Measurements from ENCODE around the gene COL27A1.

- no peak for TF ChIP-seq EZH2 (IDR thresholded peaks at IDR 0.05)
- TF ChIP-seq, protein P1, sequence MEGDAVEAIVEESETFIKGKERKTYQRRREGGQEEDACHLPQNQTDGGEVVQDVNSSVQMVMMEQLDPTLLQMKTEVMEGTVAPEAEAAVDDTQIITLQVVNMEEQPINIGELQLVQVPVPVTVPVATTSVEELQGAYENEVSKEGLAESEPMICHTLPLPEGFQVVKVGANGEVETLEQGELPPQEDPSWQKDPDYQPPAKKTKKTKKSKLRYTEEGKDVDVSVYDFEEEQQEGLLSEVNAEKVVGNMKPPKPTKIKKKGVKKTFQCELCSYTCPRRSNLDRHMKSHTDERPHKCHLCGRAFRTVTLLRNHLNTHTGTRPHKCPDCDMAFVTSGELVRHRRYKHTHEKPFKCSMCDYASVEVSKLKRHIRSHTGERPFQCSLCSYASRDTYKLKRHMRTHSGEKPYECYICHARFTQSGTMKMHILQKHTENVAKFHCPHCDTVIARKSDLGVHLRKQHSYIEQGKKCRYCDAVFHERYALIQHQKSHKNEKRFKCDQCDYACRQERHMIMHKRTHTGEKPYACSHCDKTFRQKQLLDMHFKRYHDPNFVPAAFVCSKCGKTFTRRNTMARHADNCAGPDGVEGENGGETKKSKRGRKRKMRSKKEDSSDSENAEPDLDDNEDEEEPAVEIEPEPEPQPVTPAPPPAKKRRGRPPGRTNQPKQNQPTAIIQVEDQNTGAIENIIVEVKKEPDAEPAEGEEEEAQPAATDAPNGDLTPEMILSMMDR (IDR thresholded peaks at IDR 0.05) = no peak
Measured at GRCh38 chr9:114107286-114108001, 47.9 kb upstream of the COL27A1 start.
